GM13977 (cell line): ENCODE data around the gene DHRS13.
"Not testable (repeated sequence)": the region's sequence is repeated elsewhere in the genome, so short reads cannot be mapped to it uniquely, and the experiment has no call there.

ENCODE experiments used
- DNase-seq: peaks from one replicate; pipeline ENCODE4 v3.0.0; 2012; ENCODE audit warnings: low spot score
- CTCF ChIP-seq: IDR thresholded peaks from 2 replicates; pipeline ENCODE4 v1.5.1; 2012; ENCODE audit warnings: mild to moderate bottlenecking, control low read depth; ENCODE audit not compliant: insufficient read depth; ENCODE audit errors: extremely low read depth, missing control alignments
- in situ Hi-C: fragments of 300-500 bp; cut with MboI; formaldehyde crosslinking; loops from one replicate; pipeline ENCODE4 v1.12.0; 2022; ENCODE audit warnings: low sequenced_read_pairs, low pct_unique_long_range_greater_than_20kb, mixed read lengths, inconsistent platforms; ENCODE audit not compliant: unreplicated experiment

The DHRS13 gene

GRCh38 chr17:28937044-28937729 lies 34.3 kb upstream of the DHRS13 start:
- no peak for DNase-seq
- in situ Hi-C loops = no loop called here
- TF ChIP-seq CTCF = no peak

DNA sequence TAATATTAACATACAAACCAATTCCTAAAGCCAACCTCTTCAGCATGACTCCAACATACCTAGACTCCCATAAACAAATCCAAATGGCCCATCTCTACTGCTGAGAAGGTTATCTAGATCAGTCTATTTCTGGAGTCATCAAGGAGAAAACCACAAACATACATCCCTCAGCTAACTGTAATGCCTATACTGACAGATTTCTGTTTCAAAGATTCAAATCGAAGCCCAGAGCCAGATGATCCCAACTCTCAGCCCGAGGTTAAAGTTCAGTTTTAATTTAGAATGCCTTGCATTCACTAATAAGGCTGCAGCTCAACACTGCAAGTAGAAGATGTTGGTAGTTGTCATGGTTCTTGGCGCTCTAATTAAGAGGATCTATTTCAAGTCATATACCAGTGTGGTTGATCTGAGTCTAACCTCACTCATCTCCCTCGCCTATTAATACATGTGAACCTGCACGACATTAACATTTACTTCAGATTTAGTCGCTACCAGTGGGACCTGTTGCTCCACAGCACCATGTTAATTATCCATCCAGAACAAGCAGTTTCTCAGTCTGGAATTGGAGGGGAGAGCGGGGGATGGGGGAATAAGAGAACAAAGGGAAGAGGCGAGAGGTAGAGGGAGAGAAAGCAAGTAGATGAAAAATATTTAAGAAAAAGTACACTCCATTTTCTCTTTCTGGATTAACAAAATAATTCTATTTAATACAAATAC lies 33.0 kb upstream of the DHRS13 start:
- no peak for TF ChIP-seq CTCF
- in situ Hi-C loops = no loop called here
- DNase-seq = no peak

- DNase-seq, in situ Hi-C loops: not testable (repeated sequence)
Measured at GRCh38 chr17:28934508-28934907, 31.6 kb upstream of the DHRS13 start.

GRCh38 chr17:28929787-28930186 lies 26.9 kb upstream of the DHRS13 start:
- in situ Hi-C loops = no loop called here
- no peak for TF ChIP-seq CTCF

DNA sequence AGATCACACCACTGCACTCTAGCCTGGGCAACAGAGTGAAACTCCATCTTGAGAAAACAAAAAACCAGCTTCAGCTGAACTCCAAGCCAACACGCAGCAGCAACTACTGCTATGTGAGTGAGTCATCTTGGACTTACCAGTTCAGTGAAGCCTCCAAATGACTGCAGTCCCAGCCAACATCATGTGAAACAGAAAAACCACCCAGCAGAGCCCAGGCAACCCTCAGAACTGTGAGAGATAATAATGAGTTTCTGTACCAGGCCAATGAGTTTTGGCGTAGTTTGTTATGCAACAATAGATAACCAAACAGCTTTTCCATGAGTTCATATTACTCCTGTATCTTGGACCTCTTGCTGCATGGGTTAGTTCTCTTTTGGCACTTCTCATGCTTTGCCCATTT lies 25.2 kb upstream of the DHRS13 start:
- no peak for TF ChIP-seq CTCF
- DNase-seq = no peak
- in situ Hi-C loops = no loop called here

More at GRCh38 chr17:28929787-28930186, 26.9 kb upstream of the DHRS13 start:
- no peak for DNase-seq

DNA sequence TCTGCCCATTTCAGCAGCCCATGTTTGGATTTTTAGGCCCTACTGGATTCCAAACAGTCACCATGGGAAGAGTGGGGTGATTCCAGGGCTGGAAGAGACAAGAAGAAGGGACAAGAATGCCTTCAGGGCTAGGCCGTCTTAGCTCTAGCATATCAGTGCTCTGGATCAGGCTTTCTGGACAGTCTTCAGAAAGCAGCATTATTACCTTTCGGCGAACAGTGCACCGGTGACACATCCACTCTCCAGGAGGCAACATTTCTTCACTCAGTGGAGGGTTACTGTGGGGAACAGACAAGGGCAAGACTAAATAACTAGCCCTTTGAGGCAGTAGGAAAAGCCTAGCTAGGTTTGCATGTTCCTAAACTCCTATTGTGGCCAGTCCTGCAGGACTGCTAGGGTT lies 23.9 kb upstream of the DHRS13 start:
- in situ Hi-C loops = no loop called here
- TF ChIP-seq CTCF = no peak
- DNase-seq = no peak

DNA sequence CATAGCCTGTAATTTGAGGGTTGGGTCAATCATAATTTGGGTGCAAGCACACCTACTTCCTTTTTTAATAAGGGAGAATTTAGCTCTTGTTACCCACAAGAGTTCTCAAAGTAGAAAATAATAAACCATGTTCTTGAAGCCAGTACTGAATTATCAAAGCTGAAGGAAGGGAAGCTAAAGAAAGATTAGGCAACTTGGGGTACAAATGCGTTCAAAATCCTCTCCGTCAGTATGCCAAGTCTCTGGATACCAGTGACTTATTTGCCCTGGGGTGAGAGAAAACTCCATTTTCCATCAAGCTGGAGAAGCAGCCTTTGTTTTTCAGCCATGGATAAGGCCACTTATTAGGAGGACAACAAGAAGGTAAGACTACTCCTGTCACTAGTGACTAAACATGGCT lies 23.5 kb upstream of the DHRS13 start:
- TF ChIP-seq CTCF = no peak
- no peak for DNase-seq
- in situ Hi-C loops = no loop called here
